ENCODE results near the gene DNAJC9. TPM values are rescaled to one million over a fixed set of nuclear protein-coding genes. Genes with fewer than 3 reads are reported as not detected.

DNAJC9 gene
- polyA plus RNA-seq, 1 donor: 19.6 TPM

Other genes starting within 250 kb of the DNAJC9 start
- gene P4HA1, start 150.4 kb downstream of the DNAJC9 start, polyA plus RNA-seq (ENCODE audit: insufficient read length): 39.0 TPM
- 4.4 TPM for gene NUDT13, start 136.8 kb downstream of the DNAJC9 start, polyA plus RNA-seq (ENCODE audit: insufficient read length)
- gene ECD, start 79.2 kb downstream of the DNAJC9 start, polyA plus RNA-seq (ENCODE audit: insufficient read length): 20.4 TPM
- gene FAM149B1, start 79.1 kb downstream of the DNAJC9 start, polyA plus RNA-seq (ENCODE audit: insufficient read length): 24.7 TPM
- 71.7 TPM for gene MRPS16, start 5.4 kb upstream of the DNAJC9 start, polyA plus RNA-seq (ENCODE audit: insufficient read length)
- 1.9 TPM for gene CFAP70, start 111.6 kb upstream of the DNAJC9 start, polyA plus RNA-seq (ENCODE audit: insufficient read length)
- 59.1 TPM for gene ANXA7, start 166.8 kb upstream of the DNAJC9 start, polyA plus RNA-seq (ENCODE audit: insufficient read length)
- 47.4 TPM for gene MSS51, start 186.3 kb upstream of the DNAJC9 start, polyA plus RNA-seq (ENCODE audit: insufficient read length)
- 184 TPM for gene PPP3CB, start 248.8 kb upstream of the DNAJC9 start, polyA plus RNA-seq (ENCODE audit: insufficient read length)